ENCODE measurements around the gene GRIA2. TPM values are rescaled to one million over a fixed set of nuclear protein-coding genes. Genes with fewer than 3 reads are reported as not detected.
"Not testable (repeated sequence)": the region's sequence is repeated elsewhere in the genome, so short reads cannot be mapped to it uniquely, and the experiment has no call there.

The GRIA2 gene
- total RNA-seq, 1 donor from 2014 or later = 3.1 TPM

- no peak overlapping the region for H3K4me3 ChIP-seq (ENCODE audit: low read length in 3 of 3)
- H3K36me3 ChIP-seq (ENCODE audit: control insufficient read depth in 3 of 3, insufficient read depth in 3 of 3, low read length in 3 of 3) = no peaks in the 10 kb centered on the region
- H3K9ac ChIP-seq (ENCODE audit: low read depth in 1 of 3, low read length in 3 of 3) = no peak overlapping the region
- no peaks in the 10 kb centered on the region for H3K9me3 ChIP-seq (ENCODE audit: control insufficient read depth in 3 of 3, low read length in 3 of 3)
- no peak overlapping the region for H3K27ac ChIP-seq (ENCODE audit: low read depth, low read length)
- H3K4me1 ChIP-seq (ENCODE audit: control insufficient read depth in 3 of 3, insufficient read depth in 3 of 3, low read length in 3 of 3) = peaks cover 6 to 11% (median 9%) of the 10 kb centered on the region in 3 donors
- H3K27me3 ChIP-seq (ENCODE audit: control insufficient read depth in 3 of 3, insufficient read depth in 3 of 3, low read length in 3 of 3) = no peaks in the 10 kb centered on the region
Observed at GRCh38 chr4:157245351-157245750, 24.8 kb downstream of the GRIA2 start.

- no peaks in the 10 kb centered on the region for H3K36me3 ChIP-seq (ENCODE audit: control insufficient read depth in 3 of 3, insufficient read depth in 3 of 3, low read length in 3 of 3)
- no peak overlapping the region for H3K9ac ChIP-seq (ENCODE audit: low read depth in 1 of 3, low read length in 3 of 3)
- no peaks in the 10 kb centered on the region for H3K27me3 ChIP-seq (ENCODE audit: control insufficient read depth in 3 of 3, insufficient read depth in 3 of 3, low read length in 3 of 3)
- no peak overlapping the region for H3K4me3 ChIP-seq (ENCODE audit: low read length in 3 of 3)
- H3K4me1 ChIP-seq (ENCODE audit: control insufficient read depth in 3 of 3, insufficient read depth in 3 of 3, low read length in 3 of 3) = peaks cover 6 to 11% (median 9%) of the 10 kb centered on the region in 3 donors
- H3K9me3 ChIP-seq (ENCODE audit: control insufficient read depth in 3 of 3, low read length in 3 of 3) = no peaks in the 10 kb centered on the region
- H3K27ac ChIP-seq (ENCODE audit: low read depth, low read length) = no peak overlapping the region
Observed at GRCh38 chr4:157246964-157247363, 26.4 kb downstream of the GRIA2 start.

DNA sequence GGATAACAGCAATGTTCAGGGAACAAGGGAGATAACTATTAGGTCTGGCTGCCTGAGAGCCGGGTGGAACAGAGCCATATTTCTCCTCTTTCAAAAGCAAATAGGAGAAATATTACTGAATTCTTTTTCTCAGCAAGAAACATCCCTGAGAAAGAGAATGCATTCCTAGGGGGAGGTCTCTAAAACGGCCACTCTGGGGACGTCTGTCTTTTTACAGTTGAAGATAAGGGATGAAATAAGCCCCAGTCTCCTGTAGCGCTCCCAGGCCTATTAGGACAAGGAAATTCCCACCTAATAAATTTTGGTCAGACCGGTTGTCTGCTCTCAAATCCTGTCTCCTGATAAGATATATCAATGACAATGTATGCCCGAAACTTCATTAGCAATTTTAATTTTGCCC is 37.6 kb downstream of the GRIA2 start:
- H3K36me3 ChIP-seq (ENCODE audit: control insufficient read depth in 3 of 3, insufficient read depth in 3 of 3, low read length in 3 of 3); H3K4me1 ChIP-seq (ENCODE audit: control insufficient read depth in 3 of 3, insufficient read depth in 3 of 3, low read length in 3 of 3); H3K4me3 ChIP-seq (ENCODE audit: low read length in 3 of 3); H3K9me3 ChIP-seq (ENCODE audit: control insufficient read depth in 3 of 3, low read length in 3 of 3); H3K9ac ChIP-seq (ENCODE audit: low read depth in 1 of 3, low read length in 3 of 3); H3K27ac ChIP-seq (ENCODE audit: low read depth, low read length); H3K27me3 ChIP-seq (ENCODE audit: control insufficient read depth in 3 of 3, insufficient read depth in 3 of 3, low read length in 3 of 3): not testable (repeated sequence)

- Histone ChIP-seq H3K4me1 (ENCODE audit: control insufficient read depth in 3 of 3, insufficient read depth in 3 of 3, low read length in 3 of 3) (peaks cover 0 to 4% (median 2%) of the 10 kb centered on the region in 3 donors), H3K36me3 (ENCODE audit: control insufficient read depth in 3 of 3, insufficient read depth in 3 of 3, low read length in 3 of 3) (no peaks in the 10 kb centered on the region), H3K4me3 (ENCODE audit: low read length in 3 of 3) (no peak overlapping the region), H3K9me3 (ENCODE audit: control insufficient read depth in 3 of 3, low read length in 3 of 3) (no peaks in the 10 kb centered on the region), H3K27me3 (ENCODE audit: control insufficient read depth in 3 of 3, insufficient read depth in 3 of 3, low read length in 3 of 3) (no peaks in the 10 kb centered on the region), H3K9ac (ENCODE audit: low read depth in 1 of 3, low read length in 3 of 3) (no peak overlapping the region), H3K27ac (ENCODE audit: low read depth, low read length) (peak overlapping the region; percentile 66)
Observed at GRCh38 chr4:157265281-157265680, 44.8 kb downstream of the GRIA2 start.

DNA sequence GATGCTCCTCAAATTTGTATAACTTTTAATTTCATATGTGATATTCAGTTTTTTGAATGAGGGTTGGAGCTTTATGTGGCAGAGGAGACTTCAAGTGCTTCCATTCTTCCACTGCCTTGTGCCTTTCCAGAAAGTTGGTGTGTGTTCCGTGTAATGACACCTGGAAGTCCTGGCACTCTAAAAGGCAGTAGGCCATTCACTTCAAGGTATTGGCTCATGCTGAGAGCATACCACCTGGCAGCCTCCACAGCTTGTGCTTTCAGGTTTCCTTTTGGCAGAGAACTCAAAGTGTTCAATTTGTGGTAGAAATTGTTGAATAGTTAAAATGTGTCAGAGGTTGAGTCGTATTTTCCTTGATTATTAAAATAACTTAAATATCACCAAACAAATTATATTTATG is 49.6 kb downstream of the GRIA2 start:
- Histone ChIP-seq H3K36me3 (ENCODE audit: control insufficient read depth in 3 of 3, insufficient read depth in 3 of 3, low read length in 3 of 3) (no peaks in the 10 kb centered on the region), H3K4me1 (ENCODE audit: control insufficient read depth in 3 of 3, insufficient read depth in 3 of 3, low read length in 3 of 3) (peaks cover 0 to 2% (median 2%) of the 10 kb centered on the region in 3 donors), H3K27ac (ENCODE audit: low read depth, low read length) (no peak overlapping the region), H3K9ac (ENCODE audit: low read depth in 1 of 3, low read length in 3 of 3) (no peak overlapping the region), H3K4me3 (ENCODE audit: low read length in 3 of 3) (no peak overlapping the region), H3K27me3 (ENCODE audit: control insufficient read depth in 3 of 3, insufficient read depth in 3 of 3, low read length in 3 of 3) (no peaks in the 10 kb centered on the region), H3K9me3 (ENCODE audit: control insufficient read depth in 3 of 3, low read length in 3 of 3) (no peaks in the 10 kb centered on the region)

GRCh38 chr4:157270552-157270951 is 50.0 kb downstream of the GRIA2 start:
- H3K9ac ChIP-seq (ENCODE audit: low read depth in 1 of 3, low read length in 3 of 3) = no peak overlapping the region
- no peaks in the 10 kb centered on the region for H3K27me3 ChIP-seq (ENCODE audit: control insufficient read depth in 3 of 3, insufficient read depth in 3 of 3, low read length in 3 of 3)
- no peak overlapping the region for H3K27ac ChIP-seq (ENCODE audit: low read depth, low read length)
- H3K9me3 ChIP-seq (ENCODE audit: control insufficient read depth in 3 of 3, low read length in 3 of 3) = no peaks in the 10 kb centered on the region
- no peaks in the 10 kb centered on the region for H3K36me3 ChIP-seq (ENCODE audit: control insufficient read depth in 3 of 3, insufficient read depth in 3 of 3, low read length in 3 of 3)
- peaks cover 0 to 2% (median 0%) of the 10 kb centered on the region in 3 donors for H3K4me1 ChIP-seq (ENCODE audit: control insufficient read depth in 3 of 3, insufficient read depth in 3 of 3, low read length in 3 of 3)
- no peak overlapping the region for H3K4me3 ChIP-seq (ENCODE audit: low read length in 3 of 3)

DNA sequence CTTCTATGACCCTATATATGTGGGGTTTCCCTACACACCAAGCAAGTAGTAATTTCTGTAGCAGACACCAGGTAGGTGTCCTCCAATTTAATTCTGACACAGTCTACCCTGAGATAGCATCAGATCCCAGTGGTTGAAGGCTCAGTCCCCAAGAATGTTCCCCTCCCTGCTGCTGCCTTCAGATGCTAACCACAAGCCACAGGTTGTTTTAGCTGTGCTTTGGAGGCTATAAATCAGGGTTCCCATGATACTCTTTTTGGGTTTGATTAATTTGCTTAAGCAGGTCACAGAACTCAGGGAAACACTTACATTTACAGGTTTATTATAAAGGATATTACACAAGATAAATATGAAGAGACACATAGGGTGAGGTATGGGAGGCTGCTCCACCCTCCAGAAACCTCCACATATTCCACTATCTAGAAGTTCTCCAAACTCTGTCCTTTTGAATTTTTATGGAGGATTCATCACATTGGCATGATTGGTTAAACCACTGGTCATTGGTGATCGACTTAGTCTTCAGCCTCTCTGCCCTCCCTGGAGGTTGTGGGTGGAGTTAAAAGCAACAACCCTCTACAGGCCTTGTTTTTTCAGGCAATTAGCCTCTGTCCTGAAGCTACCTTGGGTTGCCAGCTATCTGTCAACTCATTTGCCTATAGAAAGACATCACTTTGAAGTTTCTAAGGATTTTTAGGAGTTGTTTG is 50.8 kb downstream of the GRIA2 start:
- Histone ChIP-seq H3K9ac (ENCODE audit: low read depth in 1 of 3, low read length in 3 of 3) (no peak overlapping the region), H3K4me1 (ENCODE audit: control insufficient read depth in 3 of 3, insufficient read depth in 3 of 3, low read length in 3 of 3) (no peaks in the 10 kb centered on the region)

GRCh38 chr4:157280673-157281072 is 60.1 kb downstream of the GRIA2 start:
- H3K4me3 ChIP-seq (ENCODE audit: low read length in 3 of 3) = no peak overlapping the region
- peaks cover 0 to 2% (median 0%) of the 10 kb centered on the region in 3 donors for H3K9me3 ChIP-seq (ENCODE audit: control insufficient read depth in 3 of 3, low read length in 3 of 3)
- no peaks in the 10 kb centered on the region for H3K36me3 ChIP-seq (ENCODE audit: control insufficient read depth in 3 of 3, insufficient read depth in 3 of 3, low read length in 3 of 3)
- H3K27ac ChIP-seq (ENCODE audit: low read depth, low read length) = no peak overlapping the region
- no peaks in the 10 kb centered on the region for H3K27me3 ChIP-seq (ENCODE audit: control insufficient read depth in 3 of 3, insufficient read depth in 3 of 3, low read length in 3 of 3)
- H3K9ac ChIP-seq (ENCODE audit: low read depth in 1 of 3, low read length in 3 of 3) = no peak overlapping the region
- no peaks in the 10 kb centered on the region for H3K4me1 ChIP-seq (ENCODE audit: control insufficient read depth in 3 of 3, insufficient read depth in 3 of 3, low read length in 3 of 3)

More for the DNA sequence above, 50.8 kb downstream of the GRIA2 start:
- H3K27me3 ChIP-seq (ENCODE audit: control insufficient read depth in 3 of 3, insufficient read depth in 3 of 3, low read length in 3 of 3) = no peaks in the 10 kb centered on the region
- no peak overlapping the region for H3K27ac ChIP-seq (ENCODE audit: low read depth, low read length)
- no peaks in the 10 kb centered on the region for H3K9me3 ChIP-seq (ENCODE audit: control insufficient read depth in 3 of 3, low read length in 3 of 3)
- no peak overlapping the region for H3K4me3 ChIP-seq (ENCODE audit: low read length in 3 of 3)
- no peaks in the 10 kb centered on the region for H3K36me3 ChIP-seq (ENCODE audit: control insufficient read depth in 3 of 3, insufficient read depth in 3 of 3, low read length in 3 of 3)

DNA sequence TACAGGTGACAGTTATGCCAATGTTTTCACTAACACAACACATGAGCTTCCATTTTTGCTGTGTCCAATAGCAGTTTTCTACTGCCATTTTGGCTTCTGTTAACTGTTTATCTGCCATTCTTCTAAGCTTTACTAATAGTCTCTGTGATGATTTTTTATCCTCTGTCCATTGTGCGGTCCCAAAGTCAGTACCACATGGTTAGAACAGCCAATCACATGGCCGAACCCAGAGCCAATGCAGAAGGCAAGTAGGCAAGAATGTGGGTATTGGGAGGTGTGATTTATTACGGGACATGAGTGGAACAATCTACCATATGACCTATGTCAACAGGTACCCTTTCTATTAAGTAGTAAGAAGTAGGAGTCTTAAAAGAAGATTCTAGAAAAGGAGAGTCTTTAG is 61.5 kb downstream of the GRIA2 start:
- Histone ChIP-seq H3K9me3 (ENCODE audit: control insufficient read depth in 3 of 3, low read length in 3 of 3) (peaks cover 0 to 2% (median 0%) of the 10 kb centered on the region in 3 donors), H3K4me3 (ENCODE audit: low read length in 3 of 3) (no peak overlapping the region), H3K9ac (ENCODE audit: low read depth in 1 of 3, low read length in 3 of 3) (no peak overlapping the region), H3K27me3 (ENCODE audit: control insufficient read depth in 3 of 3, insufficient read depth in 3 of 3, low read length in 3 of 3) (no peaks in the 10 kb centered on the region), H3K36me3 (ENCODE audit: control insufficient read depth in 3 of 3, insufficient read depth in 3 of 3, low read length in 3 of 3) (no peaks in the 10 kb centered on the region), H3K27ac (ENCODE audit: low read depth, low read length) (no peak overlapping the region), H3K4me1 (ENCODE audit: control insufficient read depth in 3 of 3, insufficient read depth in 3 of 3, low read length in 3 of 3) (no peaks in the 10 kb centered on the region)

GRCh38 chr4:157287445-157287844 is 66.9 kb downstream of the GRIA2 start:
- no peaks in the 10 kb centered on the region for H3K4me1 ChIP-seq (ENCODE audit: control insufficient read depth in 3 of 3, insufficient read depth in 3 of 3, low read length in 3 of 3)
- no peak overlapping the region for H3K9ac ChIP-seq (ENCODE audit: low read depth in 1 of 3, low read length in 3 of 3)
- H3K4me3 ChIP-seq (ENCODE audit: low read length in 3 of 3) = no peak overlapping the region
- H3K27me3 ChIP-seq (ENCODE audit: control insufficient read depth in 3 of 3, insufficient read depth in 3 of 3, low read length in 3 of 3) = no peaks in the 10 kb centered on the region
- no peaks in the 10 kb centered on the region for H3K9me3 ChIP-seq (ENCODE audit: control insufficient read depth in 3 of 3, low read length in 3 of 3)
- no peak overlapping the region for H3K27ac ChIP-seq (ENCODE audit: low read depth, low read length)
- no peaks in the 10 kb centered on the region for H3K36me3 ChIP-seq (ENCODE audit: control insufficient read depth in 3 of 3, insufficient read depth in 3 of 3, low read length in 3 of 3)

Measured in skeletal muscle tissue (tissue), 4 donors.